Neural progenitor cell (in vitro differentiated cells): Measurements from ENCODE around the gene BCAN. TPM values are rescaled to one million over a fixed set of nuclear protein-coding genes. Genes with fewer than 3 reads are reported as not detected.
"Not testable (repeated sequence)": the region's sequence is repeated elsewhere in the genome, so short reads cannot be mapped to it uniquely, and the experiment has no call there.

Source experiments
- DNase-seq: peaks from one replicate; pipeline ENCODE4 v3.0.0-alpha.2; 2016; ENCODE audit warnings: low spot score
- H2AFZ ChIP-seq: fragments of 200-600 bp; sonication (generic); replicated peaks from 2 replicates; pipeline ENCODE4 v1.6.1; 2016; ENCODE audit warnings: antibody characterized with exemption
- H3F3A ChIP-seq: fragments of 200-600 bp; sonication (generic); 2 replicates; pipeline ENCODE4 v1.6.1; 2016; ENCODE audit warnings: antibody characterized with exemption, low read depth
- H3K27ac ChIP-seq: fragments of 200-600 bp; sonication (generic); 2 replicates; pipeline ENCODE4 v1.5.1; 2016; ENCODE audit warnings: mild to moderate bottlenecking
- H3K27me3 ChIP-seq: fragments of 200-600 bp; sonication (generic); 2 replicates; pipeline ENCODE4 v1.6.1; 2016; ENCODE audit warnings: mild to moderate bottlenecking, moderate library complexity
- H3K36me3 ChIP-seq: fragments of 200-600 bp; sonication (generic); 2 replicates; pipeline ENCODE4 v1.5.1; 2016
- H3K4me1 ChIP-seq: fragments of 200-600 bp; sonication (generic); 2 replicates; pipeline ENCODE4 v1.6.1; 2016; ENCODE audit warnings: mixed run types
- H3K4me2 ChIP-seq: fragments of 200-600 bp; sonication (generic); 2 replicates; pipeline ENCODE4 v1.6.1; 2016
- H3K4me3 ChIP-seq: fragments of 200-600 bp; sonication (generic); 2 replicates; pipeline ENCODE4 v1.5.1; 2016
- H3K79me2 ChIP-seq: fragments of 200-600 bp; sonication (generic); 2 replicates; pipeline ENCODE4 v1.6.1; 2016; ENCODE audit warnings: low read depth
- H3K9ac ChIP-seq: fragments of 200-600 bp; sonication (generic); 2 replicates; pipeline ENCODE4 v1.6.1; 2016
- H3K9me3 ChIP-seq: fragments of 200-600 bp; sonication (generic); 2 replicates; pipeline ENCODE4 v1.5.1; 2016; ENCODE audit warnings: low read depth
- H4K20me1 ChIP-seq: fragments of 200-600 bp; sonication (generic); 2 replicates; pipeline ENCODE4 v1.6.1; 2016; ENCODE audit warnings: low read depth
- H3K27ac Mint-ChIP-seq: 3 replicates; pipeline ENCODE4 v1.8.0; 2021; ENCODE audit warnings: mixed read lengths
- H3K27me3 Mint-ChIP-seq: 2 replicates; pipeline ENCODE4 v1.8.0; 2022; ENCODE audit warnings: low read depth, mild to moderate bottlenecking, inconsistent platforms, moderate library complexity, mixed read lengths; ENCODE audit not compliant: insufficient read depth
- H3K36me3 Mint-ChIP-seq: 3 replicates; pipeline ENCODE4 v1.8.0; 2021; ENCODE audit warnings: mixed read lengths
- H3K4me1 Mint-ChIP-seq: 3 replicates; pipeline ENCODE4 v1.8.0; 2021; ENCODE audit warnings: mixed read lengths
- H3K4me3 Mint-ChIP-seq: 3 replicates; pipeline ENCODE4 v1.8.0; 2021; ENCODE audit warnings: mild to moderate bottlenecking, moderate library complexity, mixed read lengths
- H3K9me3 Mint-ChIP-seq: 3 replicates; pipeline ENCODE4 v1.8.0; 2020; ENCODE audit warnings: mixed read lengths
- CTCF ChIP-seq: fragments of 200-600 bp; sonication (generic); IDR thresholded peaks from 2 replicates; pipeline ENCODE4 v1.5.1; 2017; ENCODE audit warnings: antibody characterized with exemption, mild to moderate bottlenecking
- EZH2 ChIP-seq: fragments of 200-600 bp; sonication (generic); IDR thresholded peaks from 2 replicates; pipeline ENCODE4 v1.6.1; 2017; ENCODE audit warnings: antibody characterized with exemption, mild to moderate bottlenecking, moderate library complexity
- EZH2phosphoT487 ChIP-seq: fragments of 200-600 bp; sonication (generic); IDR thresholded peaks from 2 replicates; pipeline ENCODE4 v1.6.1; 2017; ENCODE audit warnings: antibody characterized with exemption
- total RNA-seq: library from RNA; depleted of rRNA; stranded (reverse); fragments of >200 nt; gene quantifications from 2 replicates; pipeline ENCODE4 v1.2.3, GENCODE V29; 2015; ENCODE audit warnings: low replicate concordance

The BCAN gene
- total RNA-seq, 1 donor from 2014 or later = not detected

- Mint-ChIP-seq H3K9me3 (no peaks in the 10 kb centered on the region), H3K4me1 (peaks cover 22% of the 10 kb centered on the region), H3K4me3 (peak overlapping the region; percentile 98), H3K27ac (no peak overlapping the region), H3K27me3 (peaks cover 7% of the 10 kb centered on the region), H3K36me3 (peaks cover 6% of the 10 kb centered on the region)
- no peaks in the 10 kb centered on the region for H3K36me3 ChIP-seq
- H3K27ac ChIP-seq = peak overlapping the region; percentile 9
- peak overlapping the region; percentile 59 for H3K9ac ChIP-seq
- peak; percentile 25 for DNase-seq
- peak overlapping the region; percentile 83 for H3K4me2 ChIP-seq
- no peaks in the 10 kb centered on the region for H3K9me3 ChIP-seq
- peaks cover 21% of the 10 kb centered on the region for H3F3A ChIP-seq
- TF ChIP-seq EZH2phosphoT487 = no peak
- TF ChIP-seq CTCF = no peak
- TF ChIP-seq EZH2 = no peak
- peak overlapping the region; percentile 95 for H2AFZ ChIP-seq
- H3K4me3 ChIP-seq = peak overlapping the region; percentile 76
- H3K79me2 ChIP-seq = peaks cover 26% of the 10 kb centered on the region
- no peaks in the 10 kb centered on the region for H4K20me1 ChIP-seq
- H3K4me1 ChIP-seq = peaks cover 6% of the 10 kb centered on the region
- no peaks in the 10 kb centered on the region for H3K27me3 ChIP-seq
Measured at GRCh38 chr1:156600733-156601121, 41.2 kb upstream of the BCAN start.

GRCh38 chr1:156601122-156601830 is 40.6 kb upstream of the BCAN start, which contains the start of gene GPATCH4:
Gene GPATCH4, minus strand, starts transcription at chr1:156601479.
- Histone ChIP-seq H3K79me2 (peaks cover 26% of the 10 kb centered on the region), H3K4me2 (peak within 1 kb of the TSS; percentile 83), H3K9ac (peak within 1 kb of the TSS; percentile 59), H3K36me3 (no peaks in the 10 kb centered on the region), H3K27me3 (no peaks in the 10 kb centered on the region), H4K20me1 (no peaks in the 10 kb centered on the region), H3K4me1 (peaks cover 6% of the 10 kb centered on the region), H2AFZ (peak within 1 kb of the TSS; percentile 95), H3K9me3 (no peaks in the 10 kb centered on the region), H3F3A (peaks cover 21% of the 10 kb centered on the region), H3K27ac (peak within 1 kb of the TSS; percentile 9), H3K4me3 (peak within 1 kb of the TSS; percentile 76)
- TF ChIP-seq EZH2 (peak; percentile 46), CTCF (no peak)
- peaks cover 22% of the 10 kb centered on the region for H3K4me1 Mint-ChIP-seq
- peak within 1 kb of the TSS; percentile 98 for H3K4me3 Mint-ChIP-seq
- peaks cover 7% of the 10 kb centered on the region for H3K27me3 Mint-ChIP-seq
- no peaks in the 10 kb centered on the region for H3K9me3 Mint-ChIP-seq
- peak; percentile 88 for DNase-seq
- peak within 1 kb of the TSS; percentile 90 for H3K27ac Mint-ChIP-seq
- peaks cover 6% of the 10 kb centered on the region for H3K36me3 Mint-ChIP-seq

- no peaks in the 10 kb centered on the region for H3K27me3 ChIP-seq
- no peaks in the 10 kb centered on the region for H4K20me1 ChIP-seq
- H3F3A ChIP-seq = peaks cover 21% of the 10 kb centered on the region
- DNase-seq = no peak
- TF ChIP-seq EZH2 = no peak
- TF ChIP-seq EZH2phosphoT487 = peak; percentile 9
- Mint-ChIP-seq H3K27ac (peak overlapping the region; percentile 74), H3K4me3 (peak overlapping the region; percentile 98), H3K4me1 (peaks cover 22% of the 10 kb centered on the region), H3K27me3 (peaks cover 7% of the 10 kb centered on the region), H3K36me3 (peaks cover 4% of the 10 kb centered on the region), H3K9me3 (no peaks in the 10 kb centered on the region)
- H3K4me3 ChIP-seq = peak overlapping the region; percentile 76
- no peaks in the 10 kb centered on the region for H3K9me3 ChIP-seq
- H3K4me2 ChIP-seq = peak overlapping the region; percentile 83
- peak overlapping the region; percentile 59 for H3K9ac ChIP-seq
- peaks cover 6% of the 10 kb centered on the region for H3K4me1 ChIP-seq
- H3K36me3 ChIP-seq = no peaks in the 10 kb centered on the region
- H3K79me2 ChIP-seq = peaks cover 26% of the 10 kb centered on the region
- peak overlapping the region; percentile 95 for H2AFZ ChIP-seq
- no peak overlapping the region for H3K27ac ChIP-seq
Measured at GRCh38 chr1:156601892-156602291, 40.0 kb upstream of the BCAN start.

GRCh38 chr1:156602557-156602993 is 39.3 kb upstream of the BCAN start:
- no peaks in the 10 kb centered on the region for H3K36me3 Mint-ChIP-seq
- Histone ChIP-seq H3K27me3 (no peaks in the 10 kb centered on the region), H3K9ac (no peak overlapping the region), H3K79me2 (peaks cover 26% of the 10 kb centered on the region), H3F3A (peaks cover 21% of the 10 kb centered on the region), H3K4me2 (peak overlapping the region; percentile 46), H3K36me3 (no peaks in the 10 kb centered on the region), H3K4me1 (peaks cover 6% of the 10 kb centered on the region), H3K9me3 (no peaks in the 10 kb centered on the region), H2AFZ (no peak overlapping the region), H3K4me3 (no peak overlapping the region), H3K27ac (no peak overlapping the region), H4K20me1 (no peaks in the 10 kb centered on the region)
- H3K4me1 Mint-ChIP-seq = peaks cover 22% of the 10 kb centered on the region
- TF ChIP-seq EZH2phosphoT487 = no peak
- TF ChIP-seq EZH2 = no peak
- TF ChIP-seq CTCF = peak; percentile 58
- no peaks in the 10 kb centered on the region for H3K9me3 Mint-ChIP-seq
- DNase-seq = peak; percentile 43
- H3K27ac Mint-ChIP-seq = no peak overlapping the region
- peak overlapping the region; percentile 78 for H3K4me3 Mint-ChIP-seq
- peaks cover 7% of the 10 kb centered on the region for H3K27me3 Mint-ChIP-seq

- H3K9me3 Mint-ChIP-seq, H3K4me3 Mint-ChIP-seq, H3K9ac ChIP-seq, H3K9me3 ChIP-seq, H3K4me2 ChIP-seq, H3K36me3 ChIP-seq, H3K79me2 ChIP-seq, H2AFZ ChIP-seq, H3K4me1 Mint-ChIP-seq, H3K27ac ChIP-seq, H3K4me1 ChIP-seq, H3F3A ChIP-seq, H3K36me3 Mint-ChIP-seq, H4K20me1 ChIP-seq, H3K4me3 ChIP-seq, H3K27ac Mint-ChIP-seq, DNase-seq, H3K27me3 Mint-ChIP-seq: not testable (repeated sequence)
- H3K27me3 ChIP-seq = peaks cover 22% of the 10 kb centered on the region
Measured at GRCh38 chr1:156607344-156607743, 34.6 kb upstream of the BCAN start.
